ENCODE measurements around the gene CATSPER1.

DNA sequence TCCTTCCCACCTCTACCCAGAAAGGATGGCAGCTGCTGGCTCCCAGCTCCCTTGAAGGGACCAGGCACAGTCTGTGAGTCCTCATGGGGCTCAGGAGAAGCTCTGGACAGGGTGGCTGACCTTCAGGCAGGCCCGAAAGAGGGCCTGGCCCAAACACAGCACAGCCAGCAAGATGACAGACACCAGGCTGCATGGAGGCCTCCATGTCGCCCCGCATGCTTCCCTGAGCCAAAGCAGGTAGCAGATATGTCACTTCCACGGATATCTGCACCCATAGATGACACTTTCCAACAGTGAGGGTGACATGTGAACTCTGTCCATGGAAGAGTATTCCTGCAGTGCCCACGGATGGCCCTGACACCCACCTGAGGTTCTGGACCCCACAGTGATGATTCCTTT lies 42.7 kb downstream of the CATSPER1 start:
- TF ChIP-seq POLR2A (IDR thresholded peaks at IDR 0.05; ENCODE audit: low read depth) (no peak), POLR2AphosphoS5 (IDR thresholded peaks at IDR 0.05) (no peak)

Measured in esophagus muscularis mucosa (tissue), 2 donors.